MCF 10A (cell line): Measurements from ENCODE around the gene SLC9B2. TPM values are rescaled to one million over a fixed set of nuclear protein-coding genes. Genes with fewer than 3 reads are reported as not detected.

Source experiments
- BruUV-seq: library from RNA; stranded (reverse); fragments of 400-500 nt; replicated peaks from 2 replicates; lab custom pipeline; 2021; lab: Mats Ljungman, UMichigan
- CTCF ChIA-PET: fragments of 300-600 bp; sonication (Branson Sonifier 250); formaldehyde crosslinking; extraction: SDS; loops from one replicate; lab custom pipeline; 2021; ENCODE audit warnings: antibody characterized with exemption, inconsistent platforms; lab: Yijun Ruan, JAX
- POLR2A ChIA-PET: fragments of 300-600, 350-650 bp; sonication (Branson Sonifier 250); formaldehyde crosslinking; extraction: SDS; loops from one replicate; lab custom pipeline; 2020; ENCODE audit warnings: antibody characterized with exemption, inconsistent platforms; lab: Yijun Ruan, JAX
- DNase-seq: peaks from one replicate; pipeline ENCODE4 v3.0.0-alpha.2; 2018; ENCODE audit not compliant: unreplicated experiment
- H3K27ac Mint-ChIP-seq: one replicate; pipeline ENCODE4 v1.8.0; 2022; ENCODE audit warnings: mild to moderate bottlenecking, low read depth, mixed read lengths; ENCODE audit not compliant: unreplicated experiment
- H3K27me3 Mint-ChIP-seq: one replicate; pipeline ENCODE4 v1.8.0; 2022; ENCODE audit warnings: mixed read lengths; ENCODE audit not compliant: insufficient read depth, unreplicated experiment
- H3K36me3 Mint-ChIP-seq: one replicate; pipeline ENCODE4 v1.8.0; 2022; ENCODE audit warnings: mild to moderate bottlenecking, moderate library complexity, mixed read lengths; ENCODE audit not compliant: insufficient read depth, unreplicated experiment
- H3K4me1 Mint-ChIP-seq: one replicate; pipeline ENCODE4 v1.8.0; 2022; ENCODE audit warnings: mixed read lengths; ENCODE audit not compliant: insufficient read depth, unreplicated experiment
- H3K4me3 Mint-ChIP-seq: one replicate; pipeline ENCODE4 v1.8.0; 2022; ENCODE audit warnings: mild to moderate bottlenecking, moderate library complexity, mixed read lengths; ENCODE audit not compliant: unreplicated experiment
- H3K9me3 Mint-ChIP-seq: one replicate; pipeline ENCODE4 v1.8.0; 2022; ENCODE audit warnings: mixed read lengths; ENCODE audit not compliant: unreplicated experiment
- intact Hi-C: fragments of 100-400 bp; cut with micrococcal nuclease; formaldehyde crosslinking; loops from 2 replicates; pipeline ENCODE4 v1.14.1; 2022
- total RNA-seq: library from RNA; stranded (reverse); gene quantifications from 2 replicates; pipeline ENCODE4 v1.2.3, GENCODE V29; 2022
- TF ChIP-seq, protein P1 (sequence below): fragments of 200-600 bp; IDR thresholded peaks from one replicate; pipeline ENCODE4 v1.8.0; 2022; ENCODE audit warnings: antibody characterized with exemption, mild to moderate bottlenecking; ENCODE audit not compliant: unreplicated experiment

Gene SLC9B2
- total RNA-seq, 1 experiment from 2014 or later, result 28.7 TPM

DNA sequence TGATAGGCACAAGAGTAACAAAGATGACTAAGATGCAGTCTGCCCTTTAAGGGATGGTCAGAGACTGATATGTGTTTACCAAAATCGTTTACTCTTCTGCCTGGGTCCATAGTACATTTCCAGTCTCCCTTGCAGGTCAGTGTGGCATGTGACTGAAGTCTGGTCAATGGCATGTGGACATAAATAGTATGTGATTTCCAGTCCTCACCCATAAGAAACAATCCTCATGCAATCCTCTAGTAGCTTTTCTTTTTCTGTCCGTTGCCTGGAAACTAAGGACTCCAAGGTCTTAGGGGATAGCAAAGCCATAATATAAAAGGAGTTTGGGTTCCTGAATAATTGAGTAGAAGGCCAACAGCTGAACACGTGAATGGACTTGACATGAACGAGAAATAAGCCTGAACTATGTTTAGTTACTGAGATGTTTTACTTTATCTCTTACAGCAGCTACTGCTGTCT is 1.1 kb downstream of the SLC9B2 start:
- peak; percentile 35 for DNase-seq
- TF ChIP-seq, protein P1, sequence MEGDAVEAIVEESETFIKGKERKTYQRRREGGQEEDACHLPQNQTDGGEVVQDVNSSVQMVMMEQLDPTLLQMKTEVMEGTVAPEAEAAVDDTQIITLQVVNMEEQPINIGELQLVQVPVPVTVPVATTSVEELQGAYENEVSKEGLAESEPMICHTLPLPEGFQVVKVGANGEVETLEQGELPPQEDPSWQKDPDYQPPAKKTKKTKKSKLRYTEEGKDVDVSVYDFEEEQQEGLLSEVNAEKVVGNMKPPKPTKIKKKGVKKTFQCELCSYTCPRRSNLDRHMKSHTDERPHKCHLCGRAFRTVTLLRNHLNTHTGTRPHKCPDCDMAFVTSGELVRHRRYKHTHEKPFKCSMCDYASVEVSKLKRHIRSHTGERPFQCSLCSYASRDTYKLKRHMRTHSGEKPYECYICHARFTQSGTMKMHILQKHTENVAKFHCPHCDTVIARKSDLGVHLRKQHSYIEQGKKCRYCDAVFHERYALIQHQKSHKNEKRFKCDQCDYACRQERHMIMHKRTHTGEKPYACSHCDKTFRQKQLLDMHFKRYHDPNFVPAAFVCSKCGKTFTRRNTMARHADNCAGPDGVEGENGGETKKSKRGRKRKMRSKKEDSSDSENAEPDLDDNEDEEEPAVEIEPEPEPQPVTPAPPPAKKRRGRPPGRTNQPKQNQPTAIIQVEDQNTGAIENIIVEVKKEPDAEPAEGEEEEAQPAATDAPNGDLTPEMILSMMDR, result no peak
- ChIA-PET CTCF (interaction anchor here (0.6 to 10.9 kb wide), 10 partner anchors 9 to 455 kb away, joined by 3 to 104 read pairs (median 4); no protein-coding TSS in a partner anchor), POLR2A (interaction anchor here (0.6 to 5.5 kb wide), 13 partner anchors 10 to 573 kb away, joined by 3 to 82 read pairs (median 5); partner anchors contain the start of genes BDH2, CISD2 and UBE2D3)
- Mint-ChIP-seq H3K9me3 (no peaks in the 10 kb centered on the region), H3K36me3 (peaks cover 6% of the 10 kb centered on the region), H3K4me3 (peak overlapping the region; percentile 93), H3K27ac (peak overlapping the region; percentile 92), H3K27me3 (no peaks in the 10 kb centered on the region), H3K4me1 (peaks cover 20% of the 10 kb centered on the region)
- BruUV-seq, result TSS peak; percentile 55
- intact Hi-C loops, result no loop called here

DNA sequence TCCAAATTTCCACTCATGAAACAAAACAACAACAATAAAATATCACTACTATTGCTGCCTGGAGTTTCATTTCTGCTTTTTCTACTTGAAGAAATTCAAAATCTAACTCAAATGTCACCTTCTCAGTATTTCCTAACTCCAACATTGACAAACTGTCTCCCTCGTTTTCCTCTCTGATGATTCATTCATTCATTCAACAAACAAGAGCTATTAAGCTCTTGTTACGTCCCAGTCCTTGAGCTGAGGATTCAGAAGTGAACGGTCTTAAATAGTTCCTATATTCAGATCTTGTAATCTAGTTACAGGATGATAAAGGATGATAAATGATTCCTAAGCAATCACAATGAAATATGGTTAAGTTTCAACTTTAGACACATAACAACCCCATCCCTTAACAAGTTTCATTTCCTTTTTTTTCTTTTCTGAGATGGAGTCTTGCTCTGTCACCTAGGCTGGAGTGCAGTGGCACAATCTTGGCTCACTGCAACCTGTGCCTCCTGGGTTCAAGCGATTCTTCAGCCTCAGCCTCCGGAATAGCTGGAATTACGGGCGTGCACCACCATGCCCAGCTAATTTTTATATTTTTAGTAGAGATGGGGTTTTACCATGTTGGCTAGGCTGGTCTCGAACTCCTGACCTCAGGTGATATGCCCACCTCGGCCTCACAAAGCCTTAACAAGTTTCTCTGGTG is 1.7 kb downstream of the SLC9B2 start:
- H3K36me3 Mint-ChIP-seq, result peaks cover 4% of the 10 kb centered on the region
- peaks cover 20% of the 10 kb centered on the region for H3K4me1 Mint-ChIP-seq
- DNase-seq, result peak; percentile 52
- H3K27me3 Mint-ChIP-seq, result no peaks in the 10 kb centered on the region
- TF ChIP-seq, protein P1, result no peak
- intact Hi-C loops, result no loop called here
- H3K9me3 Mint-ChIP-seq, result no peaks in the 10 kb centered on the region
- no TSS peak for BruUV-seq
- ChIA-PET CTCF (interaction anchor here (0.5 to 10.9 kb wide), 12 partner anchors 9 to 454 kb away, joined by 3 to 104 read pairs (median 3); partner anchors contain the start of gene BDH2), POLR2A (interaction anchor here (0.6 to 5.5 kb wide), 15 partner anchors 10 to 573 kb away, joined by 3 to 82 read pairs (median 5); partner anchors contain the start of genes BDH2, CISD2 and UBE2D3)
- peak overlapping the region; percentile 93 for H3K4me3 Mint-ChIP-seq
- peak overlapping the region; percentile 92 for H3K27ac Mint-ChIP-seq

DNA sequence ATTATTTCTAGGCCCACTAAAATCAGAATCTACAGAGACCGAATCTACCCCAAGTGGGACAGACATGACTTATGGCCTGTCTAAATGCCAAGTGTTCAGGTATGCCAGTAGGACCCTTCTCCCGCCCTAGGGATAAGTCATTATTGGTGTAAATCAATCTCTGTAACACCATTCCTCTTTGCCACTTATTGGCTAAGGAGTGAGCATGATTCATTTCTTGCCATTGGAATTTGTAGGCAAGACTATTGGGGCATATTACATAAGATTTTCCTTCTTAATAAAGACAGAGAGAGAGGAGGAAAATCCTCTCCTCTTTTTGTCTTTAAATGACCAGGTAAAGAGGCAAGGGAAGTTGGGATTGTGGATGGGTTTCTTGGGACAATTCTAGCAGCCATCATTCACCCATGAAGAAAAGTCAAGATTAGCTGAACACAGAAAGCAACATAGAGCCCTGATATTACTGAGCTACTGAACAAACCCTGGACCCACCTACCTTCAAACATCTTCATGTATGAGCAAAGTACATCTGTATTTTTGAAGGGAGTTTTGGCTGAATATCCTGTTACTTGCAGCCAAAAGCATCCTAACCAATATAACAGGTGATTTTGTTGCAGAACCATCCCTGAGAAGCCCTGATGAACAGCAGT is 2.6 kb downstream of the SLC9B2 start:
- Mint-ChIP-seq H3K27ac (no peak overlapping the region), H3K9me3 (no peaks in the 10 kb centered on the region), H3K4me1 (peaks cover 20% of the 10 kb centered on the region), H3K27me3 (no peaks in the 10 kb centered on the region), H3K4me3 (no peak overlapping the region), H3K36me3 (peaks cover 4% of the 10 kb centered on the region)
- CTCF ChIA-PET, result interaction anchor here (0.8 to 10.9 kb wide), 3 partner anchors 10 to 26 kb away, joined by 3 to 104 read pairs (median 6); partner anchors contain the start of gene BDH2
- TF ChIP-seq, protein P1, result no peak
- POLR2A ChIA-PET, result interaction anchor here (1.4 to 5.5 kb wide), 5 partner anchors 13 to 248 kb away, joined by 4 to 82 read pairs (median 10); partner anchors contain the start of genes CISD2 and UBE2D3
- intact Hi-C loops, result no loop called here
- no TSS peak for BruUV-seq
- peak; percentile 34 for DNase-seq
